HL-60/S4 treated with retinoic acid at 250 ng/mL for 4 days and 3 days (cell line): ENCODE data around the gene TMEM164.

ENCODE experiments used
- in situ Hi-C: fragments of 300-500 bp; cut with MboI; formaldehyde crosslinking; loops from 2 replicates; pipeline ENCODE4 v1.7.0; 2022; ENCODE audit warnings: low sequenced_read_pairs

TMEM164 gene

DNA sequence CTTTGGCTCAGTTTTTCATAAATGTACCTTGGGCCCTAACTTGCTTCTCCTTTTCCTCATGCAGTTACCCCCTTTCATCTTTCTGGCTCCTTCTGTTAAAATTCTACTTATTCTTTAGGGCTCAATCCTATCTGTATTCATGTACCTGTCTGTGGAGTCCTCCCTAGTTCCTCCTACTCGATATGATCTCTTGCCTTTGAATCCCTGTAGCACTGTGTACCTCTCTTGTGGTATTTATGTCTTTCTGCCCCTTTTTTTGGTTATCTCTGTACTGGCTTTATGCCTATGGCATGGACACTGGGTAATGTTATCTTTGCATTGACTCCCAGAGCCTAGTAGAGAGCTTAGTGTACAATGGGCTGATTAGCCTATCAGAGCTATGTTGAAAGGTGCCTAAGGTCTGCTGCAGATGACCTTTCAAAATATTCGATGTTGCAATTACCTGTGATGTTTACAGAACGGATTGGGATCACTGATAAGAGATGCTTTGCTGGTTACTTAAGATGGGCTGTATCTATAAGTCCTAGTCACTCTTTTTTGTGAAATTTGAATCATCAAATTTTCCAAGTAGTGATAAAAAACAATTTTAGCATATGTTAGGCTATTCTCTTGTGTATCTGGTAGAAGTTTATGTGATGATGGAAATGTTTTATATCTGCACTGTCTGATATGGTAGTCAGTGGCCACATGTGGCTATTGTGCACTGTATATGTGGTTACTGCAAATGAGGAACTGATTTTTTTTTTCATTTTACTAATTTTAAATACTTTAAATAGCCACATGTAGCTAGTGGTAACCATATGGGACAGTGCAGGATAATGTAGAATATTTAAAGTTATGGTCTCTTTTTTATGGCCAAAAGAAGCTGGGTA lies 33.5 kb downstream of the TMEM164 start:
- in situ Hi-C loops = no loop called here

DNA sequence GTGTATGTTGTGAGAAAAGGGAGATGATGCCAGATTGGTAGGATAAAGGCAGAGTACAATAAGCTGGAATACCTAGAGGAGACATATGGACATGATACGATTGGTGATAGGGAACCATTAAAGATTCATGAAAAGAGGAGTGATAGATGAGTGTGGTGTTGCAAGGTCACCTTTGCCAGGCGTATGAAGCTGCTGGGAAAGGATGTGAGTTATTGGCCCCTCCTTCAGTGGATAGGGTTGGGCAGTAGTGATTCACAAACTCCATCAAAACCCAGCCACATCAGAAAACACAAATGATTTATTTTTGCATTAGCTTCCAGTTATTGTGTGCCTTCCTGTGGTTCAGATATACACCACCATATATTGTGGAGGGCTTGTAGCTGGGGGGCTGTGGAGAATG lies 34.3 kb downstream of the TMEM164 start:
- in situ Hi-C loops = no loop called here

DNA sequence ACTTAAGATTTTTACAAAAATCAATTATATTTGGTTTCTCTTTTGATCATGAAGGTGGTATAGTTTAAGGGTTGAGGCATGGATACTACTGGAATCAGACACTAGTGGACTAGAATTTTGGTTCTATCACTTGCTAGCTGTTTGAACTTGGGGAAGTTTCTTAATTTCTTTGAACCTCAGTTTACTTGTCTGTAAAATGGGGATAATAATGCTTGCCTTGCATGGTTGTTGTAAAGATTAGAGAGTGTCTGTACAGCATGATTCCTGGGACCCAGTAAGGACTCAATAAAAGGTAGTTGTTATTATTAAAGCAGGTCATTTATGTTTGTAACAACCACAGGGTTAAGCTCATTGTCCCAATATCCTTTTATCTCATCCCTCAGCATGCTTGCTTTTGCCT lies 36.0 kb downstream of the TMEM164 start:
- in situ Hi-C loops = no loop called here

DNA sequence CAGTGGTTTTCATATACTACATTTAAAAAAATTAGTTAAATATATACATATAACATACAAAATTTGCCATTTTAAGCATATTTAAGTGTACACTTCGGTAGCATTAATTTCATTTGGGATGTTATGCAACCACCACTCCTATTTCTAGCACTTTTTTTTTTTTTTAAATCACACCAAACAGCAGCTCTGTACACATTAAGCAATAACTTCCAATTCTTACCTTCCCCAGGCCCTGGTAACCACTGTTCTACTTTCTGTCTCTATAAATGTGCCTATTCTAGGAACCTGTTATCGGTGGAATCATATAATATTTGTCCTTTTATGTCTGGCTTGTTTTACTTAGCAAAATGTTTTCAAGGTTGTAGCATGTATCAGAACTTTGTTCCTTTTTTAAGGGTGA lies 39.1 kb downstream of the TMEM164 start:
- in situ Hi-C loops = no loop called here

DNA sequence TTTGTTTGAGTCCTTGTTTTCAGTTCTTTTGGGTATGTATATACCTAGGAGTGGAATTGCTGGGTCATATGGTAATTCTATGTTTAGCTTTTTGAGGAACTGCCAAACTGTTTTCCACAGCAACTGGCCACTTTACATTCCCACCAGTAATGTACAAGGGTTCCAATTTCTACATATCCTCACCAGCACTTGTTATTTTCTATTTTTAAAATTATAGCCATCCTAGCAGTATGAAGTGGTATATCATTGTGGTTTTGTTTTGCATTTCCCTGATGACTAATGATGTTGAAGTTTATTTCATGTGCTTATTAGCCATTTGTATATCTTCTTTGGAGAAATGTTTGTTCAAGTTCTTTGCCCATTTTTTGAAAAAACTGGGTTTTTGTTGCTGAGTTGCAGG lies 39.6 kb downstream of the TMEM164 start:
- in situ Hi-C loops = no loop called here

DNA sequence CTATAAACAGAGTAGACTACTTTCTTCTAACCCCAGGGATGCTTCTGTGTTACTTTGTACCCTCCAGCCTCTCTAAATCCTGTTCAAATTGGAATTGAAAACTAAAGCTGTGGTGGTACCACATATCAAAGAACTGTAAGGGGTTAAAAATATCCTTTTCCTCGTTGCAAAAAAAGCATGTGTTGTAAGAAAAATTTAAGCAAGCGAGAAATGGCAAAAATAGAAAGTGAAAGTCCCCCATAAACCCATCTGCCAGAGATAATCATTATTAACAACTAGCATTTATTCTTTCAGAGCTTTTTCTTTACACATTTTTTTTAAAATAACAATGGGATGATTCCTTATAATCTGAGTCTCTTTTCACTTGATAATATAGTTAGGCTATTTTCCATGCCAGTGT lies 40.6 kb downstream of the TMEM164 start:
- in situ Hi-C loops = no loop called here

DNA sequence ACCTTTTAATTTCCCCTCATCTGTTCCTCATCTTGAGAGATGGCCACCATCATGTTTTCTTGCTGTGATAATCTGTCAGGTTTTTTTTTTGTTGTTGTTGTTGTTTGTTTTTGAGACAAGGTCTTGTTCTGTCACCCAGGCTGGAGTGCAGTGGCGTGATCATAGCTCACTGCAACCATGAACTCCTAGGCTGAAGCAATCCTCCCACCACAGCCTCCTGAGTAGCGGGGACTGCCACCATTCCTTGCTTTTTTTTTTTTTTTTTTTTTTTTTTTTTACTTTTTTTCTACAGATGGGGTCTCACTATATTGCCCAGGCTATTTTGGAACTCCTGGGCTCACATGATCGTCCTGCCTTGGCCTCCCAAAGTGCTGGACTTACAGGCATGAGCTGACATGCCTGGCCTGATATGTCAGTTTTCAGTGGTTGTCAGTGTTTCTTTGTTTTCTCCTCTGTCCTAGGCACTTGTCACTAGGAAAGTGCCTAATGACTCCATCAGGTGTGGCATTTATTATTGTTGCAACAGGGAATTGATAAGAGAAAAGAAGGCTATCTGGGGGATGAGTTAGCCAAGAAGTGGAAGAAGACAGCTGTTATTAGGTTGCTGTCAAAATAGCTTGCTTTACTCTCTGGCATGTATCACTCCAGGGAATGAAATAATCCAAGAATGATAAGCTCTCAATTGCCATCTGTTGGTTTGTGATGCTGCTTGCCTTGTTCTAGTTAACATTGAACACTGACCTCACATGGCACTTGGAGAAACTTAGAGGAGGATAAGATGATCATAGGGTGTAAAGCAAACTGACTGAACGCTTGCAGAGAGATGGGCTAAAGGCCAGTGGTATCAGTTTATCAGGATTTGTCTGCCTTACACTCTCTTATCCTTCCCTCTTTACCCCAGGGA lies 41.7 kb downstream of the TMEM164 start:
- in situ Hi-C loops = no loop called here

DNA sequence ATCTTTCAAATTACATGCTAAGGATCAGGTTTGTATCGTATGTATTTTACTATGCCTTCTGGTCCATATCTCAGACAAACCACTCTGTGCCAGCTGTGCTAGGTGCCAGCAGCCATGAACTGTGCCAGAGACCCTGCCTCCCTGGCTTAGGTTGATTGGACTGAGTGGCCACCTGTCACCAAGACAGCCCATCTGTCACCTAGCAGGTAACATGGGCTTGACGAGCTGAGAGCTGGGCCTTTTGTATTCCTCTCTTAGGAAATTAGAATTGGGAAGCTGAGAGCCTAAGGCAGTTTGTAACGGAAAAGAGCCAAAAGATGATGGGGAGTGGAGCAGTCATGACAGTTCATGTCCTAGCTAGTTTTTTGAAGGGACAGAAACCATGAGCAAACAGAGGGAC lies 42.5 kb downstream of the TMEM164 start:
- in situ Hi-C loops = no loop called here

DNA sequence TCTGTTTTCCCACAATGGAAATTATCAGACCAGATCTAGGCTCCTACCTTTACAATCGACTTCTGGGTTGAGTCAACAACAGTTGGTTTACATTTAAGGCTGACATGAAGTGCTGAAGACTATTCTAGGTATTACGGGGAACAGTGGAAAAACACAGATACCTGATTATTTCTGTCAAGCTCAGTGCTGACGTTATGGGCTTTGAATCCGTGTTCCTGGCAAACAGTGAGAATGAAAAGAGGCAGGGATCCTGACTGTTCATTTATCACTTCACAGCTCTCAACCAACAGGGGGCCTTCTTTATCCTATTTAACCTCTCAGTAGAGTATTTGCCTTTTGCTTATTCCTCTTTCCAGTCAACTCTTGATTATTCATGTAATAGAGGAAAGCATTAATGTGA lies 43.1 kb downstream of the TMEM164 start:
- in situ Hi-C loops = no loop called here

DNA sequence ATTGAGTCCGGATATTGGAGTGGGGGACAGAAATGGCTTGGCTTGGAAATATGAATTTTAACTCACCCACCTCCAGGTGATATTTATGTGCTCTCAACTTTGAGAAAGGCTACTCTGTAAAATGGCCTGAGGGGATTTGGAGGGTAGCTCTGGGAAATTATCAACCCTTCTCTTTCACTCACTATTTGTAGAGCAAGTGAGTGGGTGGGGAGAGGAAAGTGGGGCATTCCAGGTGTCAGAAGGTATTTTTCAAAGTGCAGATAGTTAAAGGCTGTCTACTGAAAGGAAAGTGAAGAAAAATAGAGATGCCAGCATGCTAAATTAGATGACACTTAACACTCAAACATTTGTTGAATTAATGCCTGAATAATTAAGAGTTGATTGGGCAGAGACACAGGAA lies 44.1 kb downstream of the TMEM164 start:
- in situ Hi-C loops = no loop called here

DNA sequence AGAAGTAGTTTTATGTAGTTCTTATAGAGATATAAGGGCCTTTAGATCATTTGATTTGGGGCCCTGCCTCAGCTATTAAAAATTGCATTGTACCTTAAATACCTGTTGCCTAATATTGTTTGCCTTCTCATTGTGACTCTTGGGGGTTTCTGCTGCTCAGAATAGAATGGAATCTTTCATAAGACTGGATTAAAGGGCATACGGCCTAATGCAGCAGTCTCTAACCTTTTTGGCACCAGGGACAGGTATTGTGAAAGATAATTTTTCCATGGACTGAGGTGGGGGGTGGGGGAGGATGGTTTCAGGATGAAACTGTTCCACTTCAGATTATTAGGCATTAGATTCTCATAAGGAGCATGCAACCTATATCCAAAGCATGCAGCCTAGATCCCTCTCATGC lies 46.2 kb downstream of the TMEM164 start:
- in situ Hi-C loops = no loop called here

DNA sequence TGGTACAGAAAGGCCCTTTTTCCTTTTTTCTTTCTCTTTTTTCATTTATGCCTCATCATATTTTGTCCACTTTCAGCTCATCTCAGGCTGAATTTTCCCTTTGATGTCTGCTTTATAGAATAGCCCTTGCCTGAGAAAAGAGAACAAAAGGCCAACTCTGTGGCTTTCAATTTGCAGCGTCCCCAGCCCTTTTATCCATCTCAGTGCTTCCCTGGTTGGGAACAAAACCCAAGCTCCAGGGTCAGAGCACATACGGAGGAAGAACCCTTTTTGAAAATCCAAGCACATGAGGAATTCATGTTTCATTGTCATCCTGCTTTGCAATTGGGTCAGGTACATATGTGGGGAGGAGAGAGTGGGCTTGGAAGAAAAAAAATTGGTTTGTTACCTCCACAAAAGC lies 47.5 kb downstream of the TMEM164 start:
- in situ Hi-C loops = no loop called here

DNA sequence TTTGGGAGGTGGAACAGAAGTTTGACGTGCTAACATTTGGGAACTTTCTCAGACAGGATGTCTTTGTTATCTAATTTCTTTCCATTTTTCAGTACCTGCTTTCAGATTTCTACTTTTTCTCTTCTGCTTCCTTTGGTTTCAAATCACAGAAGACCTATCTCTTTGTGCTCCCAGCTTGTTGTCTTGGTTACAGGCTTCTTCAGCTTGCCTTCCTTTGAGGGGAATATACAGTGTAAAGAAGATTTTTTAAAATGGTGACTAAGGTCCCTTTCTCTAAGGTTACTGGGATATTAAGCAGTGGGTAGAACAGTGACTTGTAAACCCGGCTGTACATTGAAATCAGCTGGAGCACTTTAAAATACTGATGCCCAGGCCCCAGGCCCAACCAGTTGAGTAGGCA lies 48.0 kb downstream of the TMEM164 start:
- in situ Hi-C loops = no loop called here

DNA sequence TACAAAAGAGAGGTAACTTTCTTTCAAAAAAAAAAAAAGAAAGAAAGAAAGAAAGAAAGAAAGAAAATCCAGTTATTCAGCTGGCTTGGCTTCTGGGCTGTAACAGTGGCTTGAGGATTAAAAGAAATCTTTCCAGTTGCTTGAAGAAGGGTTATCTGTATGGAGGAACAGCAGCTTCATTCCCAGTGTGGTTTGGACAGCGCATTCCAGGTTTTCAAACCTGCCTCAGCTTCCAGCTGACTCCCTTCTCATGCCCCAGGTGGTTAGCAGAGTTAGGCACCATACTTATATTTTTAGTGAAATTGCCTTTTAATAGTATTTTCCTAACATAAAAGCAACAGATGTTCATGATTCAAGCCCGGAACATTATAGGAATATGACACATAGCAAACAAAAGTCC lies 48.6 kb downstream of the TMEM164 start:
- in situ Hi-C loops = no loop called here

DNA sequence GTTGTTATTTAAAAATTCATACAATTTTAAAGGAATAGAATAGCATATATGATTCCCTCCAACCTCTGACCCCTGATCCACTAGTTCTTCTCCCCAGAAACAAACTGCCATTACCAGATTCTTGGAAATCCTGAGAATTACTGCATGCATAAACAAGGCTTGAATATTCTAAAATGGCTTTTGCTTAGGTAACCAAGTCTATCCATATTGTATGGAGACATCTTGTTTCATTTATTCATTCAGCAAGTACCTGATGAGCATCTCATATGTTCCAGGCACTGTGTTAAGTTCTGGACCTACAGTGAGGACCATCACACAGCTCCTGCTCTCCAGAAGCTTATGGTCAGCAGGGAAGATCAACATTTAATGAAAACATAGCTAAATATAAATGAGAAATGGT lies 49.4 kb downstream of the TMEM164 start:
- in situ Hi-C loops = no loop called here

DNA sequence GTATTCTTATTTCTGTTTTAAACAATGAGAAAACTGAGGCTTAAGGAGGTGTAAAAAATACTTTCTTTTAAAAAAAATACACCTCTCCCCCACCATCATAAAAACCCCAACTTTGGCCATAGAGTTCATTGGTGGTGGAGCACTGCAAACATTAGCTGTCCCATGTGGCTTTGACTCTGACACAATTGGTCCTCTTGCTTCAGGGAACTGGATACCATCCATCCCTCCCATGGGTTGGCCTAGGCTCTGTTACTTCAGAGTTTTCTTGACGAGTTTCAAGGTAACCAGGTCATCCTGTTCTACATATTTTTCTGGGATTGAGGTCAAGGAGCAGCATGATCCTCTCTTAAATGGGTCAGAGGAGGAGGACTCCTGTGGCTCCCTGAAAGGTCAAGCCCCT lies 50.5 kb downstream of the TMEM164 start:
- in situ Hi-C loops = no loop called here

DNA sequence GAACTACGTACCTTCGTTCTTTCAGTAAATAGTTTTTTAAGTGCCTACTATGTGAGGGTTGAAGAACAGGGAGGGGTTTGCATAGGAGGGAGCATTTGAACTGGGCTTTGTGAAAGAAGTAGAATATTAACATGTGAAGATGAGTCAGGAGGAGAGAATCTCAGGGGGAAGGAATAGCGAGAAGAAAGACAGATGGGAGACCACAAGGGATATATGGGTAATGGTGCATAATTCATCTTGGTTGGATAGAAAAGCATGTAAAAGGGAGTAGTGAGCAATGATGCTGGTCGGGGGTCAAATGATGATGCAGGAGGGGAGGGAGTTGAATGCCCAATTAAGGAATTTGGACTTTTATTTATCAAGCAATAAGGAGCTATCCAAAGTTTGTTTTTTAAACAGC lies 52.7 kb downstream of the TMEM164 start:
- in situ Hi-C loops = no loop called here

DNA sequence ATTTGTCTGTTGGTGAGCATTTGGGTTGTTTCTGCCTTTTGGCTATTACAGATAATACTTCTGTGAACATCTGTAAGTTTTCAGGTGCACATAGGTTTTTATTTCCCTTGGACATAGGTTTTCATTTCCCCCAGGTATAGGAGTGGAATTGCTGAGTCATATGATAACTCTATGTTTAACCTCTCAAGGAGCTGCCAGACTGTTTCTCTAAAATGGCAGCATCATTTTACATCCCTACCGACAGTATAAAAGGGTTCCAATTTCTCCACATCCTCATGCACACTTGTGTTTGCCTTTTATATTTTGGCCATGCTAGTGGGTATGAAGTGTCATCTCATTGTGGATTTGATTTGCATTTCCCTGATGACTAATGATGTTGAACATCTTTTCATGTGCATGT lies 53.5 kb downstream of the TMEM164 start:
- in situ Hi-C loops = no loop called here

DNA sequence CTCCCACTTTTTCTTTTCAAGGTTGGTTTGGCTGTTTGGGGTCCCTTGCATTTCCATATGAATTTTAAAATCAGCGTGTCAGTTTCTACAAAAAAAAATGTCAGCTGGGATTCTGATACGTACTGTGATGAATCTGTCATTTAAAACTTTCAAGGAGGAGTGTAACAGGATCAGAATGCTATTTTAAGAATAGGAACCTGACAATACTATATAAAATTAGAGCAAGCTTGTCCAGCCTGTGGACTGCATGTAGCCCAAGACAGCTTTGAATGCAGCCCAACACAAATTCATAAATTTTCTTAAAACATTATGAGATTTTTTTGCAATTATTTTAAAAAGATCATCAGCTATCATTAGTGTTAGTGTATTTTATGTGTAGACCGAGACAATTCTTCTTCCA lies 56.5 kb downstream of the TMEM164 start:
- in situ Hi-C loops = no loop called here

DNA sequence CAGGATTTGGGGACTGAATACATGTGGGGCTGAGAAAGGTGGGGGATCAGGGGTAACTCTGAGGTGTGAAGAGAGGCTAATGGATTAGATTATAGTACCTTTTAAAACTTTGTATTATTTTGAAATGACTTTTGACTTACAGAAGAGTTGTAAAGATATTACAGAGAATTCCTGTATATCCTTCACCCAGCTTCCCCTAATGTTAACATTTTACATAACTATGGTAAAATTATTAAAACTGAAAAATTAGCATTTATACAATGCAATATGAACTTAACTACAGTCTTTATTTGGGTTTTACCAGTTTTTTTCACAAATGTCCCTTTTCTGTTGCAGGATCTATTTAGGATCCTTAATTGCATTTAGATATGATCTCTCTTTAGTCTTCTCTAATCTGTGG lies 57.4 kb downstream of the TMEM164 start:
- in situ Hi-C loops = no loop called here

DNA sequence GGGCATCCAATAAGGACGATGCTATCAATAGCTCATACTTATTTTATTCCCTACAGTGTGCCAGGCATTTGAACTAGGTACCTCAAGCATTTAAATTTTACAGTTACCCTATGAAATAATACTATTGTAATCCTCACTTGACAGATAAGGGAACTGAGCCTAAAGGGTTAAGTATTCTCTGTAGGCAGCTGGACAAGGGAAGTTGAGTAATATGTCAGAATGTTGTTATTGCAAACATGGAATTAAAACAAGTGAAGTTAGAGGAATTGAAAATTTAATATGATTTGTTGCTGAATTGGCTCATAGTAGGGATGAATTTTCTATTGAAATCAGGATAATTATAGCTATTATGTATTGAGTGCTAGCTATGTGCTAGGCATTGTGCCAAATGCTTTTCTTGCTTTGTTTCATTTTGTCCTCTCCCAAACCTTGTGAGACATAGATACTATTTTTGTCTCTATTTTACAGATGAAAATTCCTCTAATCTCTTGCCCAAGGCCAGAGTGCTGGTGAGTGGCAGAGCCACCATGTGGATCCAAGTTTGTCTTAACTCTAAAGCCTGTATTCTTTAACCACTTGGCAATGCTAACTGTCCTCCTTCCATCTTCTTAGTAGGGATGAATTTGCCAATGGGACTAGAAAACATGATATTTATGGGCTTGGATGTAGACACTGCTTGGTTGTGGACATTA lies 58.1 kb downstream of the TMEM164 start:
- in situ Hi-C loops = no loop called here

DNA sequence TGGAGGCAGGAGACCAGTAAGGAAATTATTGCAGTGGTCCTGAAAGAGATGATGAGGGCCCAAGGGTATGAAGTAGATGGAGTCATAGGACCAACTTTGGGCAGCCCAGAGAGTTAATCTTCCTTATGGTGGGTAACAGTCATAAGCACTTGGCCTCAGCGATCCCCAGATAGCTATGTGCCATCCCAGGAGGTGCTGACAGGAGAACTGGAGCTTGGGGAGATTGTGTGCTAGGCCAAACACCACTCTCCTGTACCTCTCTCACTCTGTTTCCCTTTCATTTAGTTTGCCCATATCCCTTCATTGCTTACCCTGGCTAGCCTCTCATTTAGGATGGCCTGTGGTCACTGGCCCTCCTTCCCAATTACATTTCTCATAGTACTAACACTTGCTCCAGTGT lies 60.0 kb downstream of the TMEM164 start:
- in situ Hi-C loops = no loop called here
